Frontal cortex (tissue), 4 donors: ENCODE measurements around the gene HSPB3. TPM values are rescaled to one million over a fixed set of nuclear protein-coding genes. Genes with fewer than 3 reads are reported as not detected.
A peak's percentile ranks its signal among the peaks of the same experiment; 100 is the strongest.
"Not testable (repeated sequence)": the region's sequence is repeated elsewhere in the genome, so short reads cannot be mapped to it uniquely, and the experiment has no call there.

Experiments
- DNase-seq, 2 donors: peaks; one replicate each; pipeline ENCODE4 v3.0.0; 2012; ENCODE audit warnings: low spot score in 2 of 2
- FAIRE-seq: peaks from 2 replicates; lab custom pipeline; 2012; peaks lifted over from hg19 to GRCh38; lab: Jason Lieb, UNC
- total RNA-seq: library from RNA; depleted of rRNA; stranded (reverse); fragments of >200 nt; gene quantifications from one replicate; pipeline ENCODE4 v1.2.3, GENCODE V29; 2014
- donor health status: control.
- donor health status: control.
- donor health status: control.

The HSPB3 gene
- total RNA-seq, result 6.9 TPM

GRCh38 chr5:54455413-54456157 is at the start of gene HSPB3:
HSPB3 (plus strand) TSS chr5:54455699; CDS start chr5:54455790, 91 bp downstream.
- FAIRE-seq (no peak), DNase-seq (peak in 1 of 2 donors; percentile 7)

- FAIRE-seq, result no peak
These were observed 44.3 kb upstream of the HSPB3 start for GRCh38 chr5:54411176-54411575.

GRCh38 chr5:54412913-54413312 is 42.6 kb upstream of the HSPB3 start:
- no peak for FAIRE-seq
- no peak for DNase-seq

More at GRCh38 chr5:54411176-54411575, 44.3 kb upstream of the HSPB3 start:
- no peak for DNase-seq

GRCh38 chr5:54415147-54415546 is 40.4 kb upstream of the HSPB3 start:
- DNase-seq (no peak), FAIRE-seq (no peak)

GRCh38 chr5:54415896-54416601 is 39.5 kb upstream of the HSPB3 start:
- DNase-seq (no peak), FAIRE-seq (no peak)

- peak; percentile 44 to 49 for DNase-seq
These were observed 35.7 kb upstream of the HSPB3 start for GRCh38 chr5:54419573-54420423.

GRCh38 chr5:54420511-54420910 is 35.0 kb upstream of the HSPB3 start:
- DNase-seq, FAIRE-seq: not testable (repeated sequence)

More at GRCh38 chr5:54419573-54420423, 35.7 kb upstream of the HSPB3 start:
- peak; percentile 92 for FAIRE-seq

GRCh38 chr5:54421976-54422375 is 33.5 kb upstream of the HSPB3 start:
- DNase-seq (no peak), FAIRE-seq (no peak)

GRCh38 chr5:54425258-54425657 is 30.2 kb upstream of the HSPB3 start:
- FAIRE-seq, result no peak

GRCh38 chr5:54426209-54426608 is 29.3 kb upstream of the HSPB3 start:
- FAIRE-seq, result no peak

More at GRCh38 chr5:54425258-54425657, 30.2 kb upstream of the HSPB3 start:
- DNase-seq, result no peak

GRCh38 chr5:54434650-54435049 is 20.8 kb upstream of the HSPB3 start:
- not testable (repeated sequence) for DNase-seq, FAIRE-seq

More at GRCh38 chr5:54426209-54426608, 29.3 kb upstream of the HSPB3 start:
- DNase-seq, result no peak

GRCh38 chr5:54438620-54439389 is 16.7 kb upstream of the HSPB3 start:
- DNase-seq (no peak), FAIRE-seq (no peak)

- FAIRE-seq (no peak), DNase-seq (no peak)
These were observed 15.0 kb upstream of the HSPB3 start for GRCh38 chr5:54440456-54440893.

- no peak for FAIRE-seq
- no peak for DNase-seq
These were observed 13.2 kb upstream of the HSPB3 start for GRCh38 chr5:54442271-54442670.

GRCh38 chr5:54443270-54443669 is 12.2 kb upstream of the HSPB3 start:
- DNase-seq (no peak), FAIRE-seq (no peak)

- DNase-seq (no peak), FAIRE-seq (no peak)
These were observed 9.7 kb upstream of the HSPB3 start for GRCh38 chr5:54445691-54446378.

GRCh38 chr5:54446379-54446732 is 9.1 kb upstream of the HSPB3 start:
- FAIRE-seq, result no peak

GRCh38 chr5:54449923-54450322 is 5.6 kb upstream of the HSPB3 start:
- DNase-seq, result no peak
- no peak for FAIRE-seq

More at GRCh38 chr5:54446379-54446732, 9.1 kb upstream of the HSPB3 start:
- no peak for DNase-seq

GRCh38 chr5:54450542-54450941 is 5.0 kb upstream of the HSPB3 start:
- FAIRE-seq (no peak), DNase-seq (no peak)
